BLaER1 (cell line): ENCODE data around the gene RXFP1.

Source experiments
- H3K27ac ChIP-seq: shearing (Covaris generic); formaldehyde crosslinking; 2 replicates; pipeline ENCODE4 v1.8.1; 2022
- H3K27me3 ChIP-seq: shearing (Covaris generic); formaldehyde crosslinking; 2 replicates; pipeline ENCODE4 v1.8.1; 2022
- H3K36me3 ChIP-seq: shearing (Covaris generic); formaldehyde crosslinking; 2 replicates; pipeline ENCODE4 v1.8.1; 2022
- H3K4me1 ChIP-seq: shearing (Covaris generic); formaldehyde crosslinking; 2 replicates; pipeline ENCODE4 v1.8.1; 2022
- H3K4me2 ChIP-seq: shearing (Covaris generic); formaldehyde crosslinking; 2 replicates; pipeline ENCODE4 v1.8.1; 2022
- H3K4me3 ChIP-seq: shearing (Covaris generic); formaldehyde crosslinking; 2 replicates; pipeline ENCODE4 v1.8.1; 2022
- H3K9ac ChIP-seq: shearing (Covaris generic); formaldehyde crosslinking; 2 replicates; pipeline ENCODE4 v1.8.1; 2022
- H3K9me3 ChIP-seq: shearing (Covaris generic); formaldehyde crosslinking; 2 replicates; pipeline ENCODE4 v1.8.1; 2022
- H4K20me1 ChIP-seq: shearing (Covaris generic); formaldehyde crosslinking; 2 replicates; pipeline ENCODE4 v1.8.1; 2022
- Cebpa-rat ChIP-seq: shearing (Covaris generic); IDR thresholded peaks from 2 replicates; pipeline ENCODE4 v1.8.1; 2022

RXFP1 gene

GRCh38 chr4:158527516-158527915 lies 5.8 kb downstream of the RXFP1 start:
- H3K36me3 ChIP-seq = no peaks in the 10 kb centered on the region
- H4K20me1 ChIP-seq = no peaks in the 10 kb centered on the region
- H3K9me3 ChIP-seq = no peaks in the 10 kb centered on the region
- H3K9ac ChIP-seq = no peak overlapping the region
- no peaks in the 10 kb centered on the region for H3K4me1 ChIP-seq
- H3K4me2 ChIP-seq = no peak overlapping the region
- TF ChIP-seq Cebpa-rat = no peak
- no peak overlapping the region for H3K4me3 ChIP-seq
- no peak overlapping the region for H3K27ac ChIP-seq
- H3K27me3 ChIP-seq = no peaks in the 10 kb centered on the region

GRCh38 chr4:158529505-158529904 lies 7.8 kb downstream of the RXFP1 start:
- Histone ChIP-seq H3K9ac (no peak overlapping the region), H3K27ac (no peak overlapping the region), H3K4me2 (no peak overlapping the region), H3K27me3 (no peaks in the 10 kb centered on the region), H3K4me3 (no peak overlapping the region), H3K36me3 (no peaks in the 10 kb centered on the region), H4K20me1 (no peaks in the 10 kb centered on the region), H3K9me3 (no peaks in the 10 kb centered on the region), H3K4me1 (no peaks in the 10 kb centered on the region)
- TF ChIP-seq Cebpa-rat = no peak

DNA sequence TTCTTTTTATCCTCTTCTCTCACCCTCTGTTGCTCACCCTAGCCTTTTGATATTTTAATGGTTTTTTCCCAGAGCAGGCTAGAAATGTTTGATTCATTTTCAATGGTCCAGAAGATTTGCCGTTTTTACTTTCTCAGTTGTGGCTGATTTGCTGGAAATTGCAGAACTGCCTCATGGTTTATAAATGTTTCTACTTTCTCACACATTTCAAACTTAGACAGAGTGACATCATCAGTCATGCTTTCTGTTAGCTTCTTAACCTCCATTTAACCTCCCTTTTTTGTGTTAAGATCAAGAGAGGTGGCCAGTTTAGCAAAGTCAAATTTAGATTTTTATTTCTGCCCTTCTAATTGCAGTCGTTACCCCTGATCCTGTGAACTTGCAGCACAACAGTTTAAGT lies 8.7 kb downstream of the RXFP1 start:
- H3K9me3 ChIP-seq = no peaks in the 10 kb centered on the region
- H3K4me1 ChIP-seq = no peaks in the 10 kb centered on the region
- H4K20me1 ChIP-seq = no peaks in the 10 kb centered on the region
- no peaks in the 10 kb centered on the region for H3K27me3 ChIP-seq
- no peak overlapping the region for H3K4me3 ChIP-seq
- H3K36me3 ChIP-seq = no peaks in the 10 kb centered on the region
- no peak overlapping the region for H3K9ac ChIP-seq
- H3K4me2 ChIP-seq = no peak overlapping the region
- TF ChIP-seq Cebpa-rat = no peak
- H3K27ac ChIP-seq = no peak overlapping the region

DNA sequence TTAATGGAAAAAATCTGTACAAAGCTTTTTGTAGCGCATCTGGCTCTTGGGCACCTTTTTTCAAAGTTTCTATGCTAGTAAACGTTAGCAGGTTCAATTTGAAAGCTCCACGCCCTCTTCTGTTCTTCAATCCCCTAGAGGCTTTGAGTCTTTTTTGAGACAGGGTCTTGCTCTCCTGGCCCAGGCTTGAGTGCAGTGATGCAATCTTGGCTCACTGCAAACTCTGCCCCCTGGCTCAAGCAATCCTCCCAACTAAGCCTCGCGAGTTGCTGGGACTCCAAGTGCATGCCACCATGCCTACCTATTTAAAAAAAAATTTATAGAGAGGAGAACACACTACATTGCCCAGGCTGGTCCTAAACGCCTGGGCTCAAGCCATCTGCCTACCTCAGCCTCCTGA lies 9.2 kb downstream of the RXFP1 start:
- Histone ChIP-seq H3K4me1 (no peaks in the 10 kb centered on the region), H3K4me3 (no peak overlapping the region), H3K9ac (no peak overlapping the region), H3K27me3 (no peaks in the 10 kb centered on the region), H3K27ac (no peak overlapping the region), H3K4me2 (no peak overlapping the region), H3K9me3 (no peaks in the 10 kb centered on the region), H4K20me1 (no peaks in the 10 kb centered on the region), H3K36me3 (no peaks in the 10 kb centered on the region)
- TF ChIP-seq Cebpa-rat = no peak

DNA sequence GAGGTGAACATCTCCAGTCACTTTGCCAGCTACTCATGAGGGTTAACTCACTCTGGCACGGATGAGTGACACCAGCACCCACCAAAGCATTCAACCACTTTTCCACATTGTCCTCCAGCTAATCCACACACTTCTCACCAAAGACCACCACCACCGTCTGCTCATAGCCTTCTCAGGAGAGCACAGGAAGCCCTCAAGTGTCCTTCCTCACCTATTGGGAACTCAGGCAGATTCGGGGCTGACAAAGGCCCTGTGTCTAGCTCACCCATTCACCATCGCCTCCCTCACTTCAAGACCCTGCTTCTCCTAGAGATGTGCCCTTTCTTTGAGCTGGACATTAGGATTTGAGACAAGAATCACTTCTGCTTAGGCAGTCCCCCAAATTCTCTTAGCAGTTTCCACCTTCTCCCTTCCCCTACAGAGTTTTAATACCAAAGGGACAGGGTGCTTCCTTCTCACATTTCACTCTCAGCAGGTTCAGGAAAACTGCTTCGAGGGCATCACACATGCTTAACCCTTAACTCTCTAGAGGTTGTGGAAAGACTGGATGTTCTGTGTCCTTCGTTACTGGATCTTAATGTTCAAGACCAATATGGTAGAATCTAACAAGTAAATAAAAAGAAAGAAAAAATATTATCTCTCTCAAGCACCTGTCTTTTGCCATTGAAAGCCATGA lies 11.0 kb downstream of the RXFP1 start:
- Histone ChIP-seq H3K4me2 (no peak overlapping the region), H4K20me1 (no peaks in the 10 kb centered on the region), H3K9ac (no peak overlapping the region), H3K36me3 (no peaks in the 10 kb centered on the region), H3K4me1 (no peaks in the 10 kb centered on the region), H3K4me3 (no peak overlapping the region), H3K27ac (no peak overlapping the region), H3K9me3 (no peaks in the 10 kb centered on the region), H3K27me3 (no peaks in the 10 kb centered on the region)
- TF ChIP-seq Cebpa-rat = no peak

GRCh38 chr4:158534727-158535126 lies 13.0 kb downstream of the RXFP1 start:
- no peak overlapping the region for H3K9ac ChIP-seq
- H4K20me1 ChIP-seq = no peaks in the 10 kb centered on the region
- H3K9me3 ChIP-seq = no peaks in the 10 kb centered on the region
- H3K4me3 ChIP-seq = no peak overlapping the region
- no peaks in the 10 kb centered on the region for H3K4me1 ChIP-seq
- TF ChIP-seq Cebpa-rat = no peak
- no peak overlapping the region for H3K27ac ChIP-seq
- H3K4me2 ChIP-seq = no peak overlapping the region
- no peaks in the 10 kb centered on the region for H3K27me3 ChIP-seq
- H3K36me3 ChIP-seq = no peaks in the 10 kb centered on the region

- no peak overlapping the region for H3K4me3 ChIP-seq
- no peak overlapping the region for H3K4me2 ChIP-seq
- H3K9ac ChIP-seq = no peak overlapping the region
- H3K4me1 ChIP-seq = no peaks in the 10 kb centered on the region
- TF ChIP-seq Cebpa-rat = no peak
- no peak overlapping the region for H3K27ac ChIP-seq
- H3K9me3 ChIP-seq = no peaks in the 10 kb centered on the region
- no peaks in the 10 kb centered on the region for H3K27me3 ChIP-seq
- no peaks in the 10 kb centered on the region for H3K36me3 ChIP-seq
- no peaks in the 10 kb centered on the region for H4K20me1 ChIP-seq
Observed at GRCh38 chr4:158535130-158535614, 13.5 kb downstream of the RXFP1 start.

GRCh38 chr4:158536833-158537232 lies 15.2 kb downstream of the RXFP1 start:
- TF ChIP-seq Cebpa-rat = no peak
- Histone ChIP-seq H3K27ac (no peak overlapping the region), H3K4me1 (no peaks in the 10 kb centered on the region), H3K4me2 (no peak overlapping the region), H3K4me3 (no peak overlapping the region), H3K36me3 (no peaks in the 10 kb centered on the region), H3K9ac (no peak overlapping the region), H4K20me1 (no peaks in the 10 kb centered on the region), H3K9me3 (no peaks in the 10 kb centered on the region), H3K27me3 (no peaks in the 10 kb centered on the region)

- H3K27me3 ChIP-seq = no peaks in the 10 kb centered on the region
- H3K27ac ChIP-seq = no peak overlapping the region
- no peaks in the 10 kb centered on the region for H3K36me3 ChIP-seq
- H3K9ac ChIP-seq = no peak overlapping the region
- no peaks in the 10 kb centered on the region for H3K9me3 ChIP-seq
- H3K4me3 ChIP-seq = no peak overlapping the region
- H3K4me1 ChIP-seq = no peaks in the 10 kb centered on the region
- H4K20me1 ChIP-seq = no peaks in the 10 kb centered on the region
- no peak overlapping the region for H3K4me2 ChIP-seq
- TF ChIP-seq Cebpa-rat = no peak
Observed at GRCh38 chr4:158538176-158538575, 16.5 kb downstream of the RXFP1 start.

DNA sequence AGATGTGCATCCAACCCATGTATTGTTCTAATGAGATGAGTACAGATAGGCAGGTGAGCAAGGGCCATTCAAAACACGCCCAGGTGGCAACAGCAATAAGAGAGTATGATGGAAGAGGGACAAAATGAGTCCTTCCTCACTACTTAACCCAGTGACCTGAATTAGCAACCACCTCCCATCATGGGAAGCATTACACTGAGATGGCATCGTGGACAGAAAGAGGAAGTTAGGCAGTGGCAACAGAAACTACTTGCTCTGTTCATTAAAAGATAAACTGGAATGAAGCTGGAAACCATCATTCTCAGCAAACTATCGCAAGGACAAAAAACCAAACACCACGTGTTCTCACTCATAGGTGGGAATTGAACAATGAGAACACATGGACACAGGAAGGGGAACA lies 17.2 kb downstream of the RXFP1 start:
- no peaks in the 10 kb centered on the region for H3K4me1 ChIP-seq
- H3K4me3 ChIP-seq = no peak overlapping the region
- no peaks in the 10 kb centered on the region for H3K9me3 ChIP-seq
- no peaks in the 10 kb centered on the region for H3K27me3 ChIP-seq
- no peak overlapping the region for H3K4me2 ChIP-seq
- no peaks in the 10 kb centered on the region for H3K36me3 ChIP-seq
- no peak for TF ChIP-seq Cebpa-rat
- no peak overlapping the region for H3K27ac ChIP-seq
- no peaks in the 10 kb centered on the region for H4K20me1 ChIP-seq
- H3K9ac ChIP-seq = no peak overlapping the region
